ENCODE data around the gene ZNF407.

ZNF407 gene

GRCh38 chr18:74734013-74734444 is 136.4 kb downstream of the ZNF407 start:
- no peak for DNase-seq

- DNase-seq: no peak
Observed at GRCh38 chr18:74739926-74740325, 142.3 kb downstream of the ZNF407 start.

- DNase-seq: no peak
Observed at GRCh38 chr18:74742573-74743243, 145.0 kb downstream of the ZNF407 start.

- no peak for DNase-seq
Observed at GRCh38 chr18:74745633-74746403, 148.1 kb downstream of the ZNF407 start.

GRCh38 chr18:74748809-74749208 is 151.1 kb downstream of the ZNF407 start:
- DNase-seq: no peak

GRCh38 chr18:74758995-74759394 is 161.3 kb downstream of the ZNF407 start:
- DNase-seq: no peak

- no peak for DNase-seq
Observed at GRCh38 chr18:74760026-74760425, 162.4 kb downstream of the ZNF407 start.

GRCh38 chr18:74760436-74760835 is 162.8 kb downstream of the ZNF407 start:
- DNase-seq: no peak

GRCh38 chr18:74766251-74766650 is 168.6 kb downstream of the ZNF407 start:
- DNase-seq: no peak

GRCh38 chr18:74768096-74768495 is 170.4 kb downstream of the ZNF407 start:
- no peak for DNase-seq

GRCh38 chr18:74773171-74773624 is 175.5 kb downstream of the ZNF407 start:
- DNase-seq: no peak

- DNase-seq: no peak
Observed at GRCh38 chr18:74774486-74774885, 176.8 kb downstream of the ZNF407 start.

GRCh38 chr18:74775239-74775638 is 177.6 kb downstream of the ZNF407 start:
- DNase-seq: no peak

- DNase-seq: no peak
Observed at GRCh38 chr18:74778191-74778847, 180.6 kb downstream of the ZNF407 start.

GRCh38 chr18:74784752-74785151 is 187.1 kb downstream of the ZNF407 start:
- no peak for DNase-seq

GRCh38 chr18:74785632-74786031 is 188.0 kb downstream of the ZNF407 start:
- DNase-seq: no peak

GRCh38 chr18:74788657-74789056 is 191.0 kb downstream of the ZNF407 start:
- DNase-seq: no peak

GRCh38 chr18:74789078-74789477 is 191.4 kb downstream of the ZNF407 start:
- no peak for DNase-seq

- no peak for DNase-seq
Observed at GRCh38 chr18:74790451-74790850, 192.8 kb downstream of the ZNF407 start.

GRCh38 chr18:74791501-74792194 is 194.0 kb downstream of the ZNF407 start:
- DNase-seq: no peak

- DNase-seq: no peak
Observed at GRCh38 chr18:74793746-74794145, 196.1 kb downstream of the ZNF407 start.

- no peak for DNase-seq
Observed at GRCh38 chr18:74795751-74796150, 198.1 kb downstream of the ZNF407 start.

GRCh38 chr18:74796211-74796610 is 198.5 kb downstream of the ZNF407 start:
- DNase-seq: no peak

Measured in CD4-positive, alpha-beta T cell treated with Interleukin-17A for 4 hours (primary cell).